DOHH2 (cell line): Measurements from ENCODE around the gene DMXL2.
"Not testable (repeated sequence)": the region's sequence is repeated elsewhere in the genome, so short reads cannot be mapped to it uniquely, and the experiment has no call there.

Experiments used
- H3F3A ChIP-seq: fragments of 200-600 bp; sonication (generic), shearing (Covaris generic); 2 replicates; pipeline ENCODE4 v1.6.0; 2016; ENCODE audit warnings: antibody characterized with exemption, mild to moderate bottlenecking; ENCODE audit not compliant: control insufficient read depth, insufficient read depth
- H3K27ac ChIP-seq: fragments of 200-600 bp; sonication (generic); 2 replicates; pipeline ENCODE4 v1.5.1; 2014; ENCODE audit warnings: low read depth, mild to moderate bottlenecking, low read length, moderate library complexity
- H3K27me3 ChIP-seq: fragments of 200-600 bp; sonication (generic); 2 replicates; pipeline ENCODE4 v1.6.1; 2014; ENCODE audit warnings: mild to moderate bottlenecking, low read length, mixed read lengths; ENCODE audit not compliant: control insufficient read depth
- H3K36me3 ChIP-seq: fragments of 200-600 bp; sonication (generic); 2 replicates; pipeline ENCODE4 v1.6.1; 2014; ENCODE audit warnings: mild to moderate bottlenecking, low read length, moderate library complexity, mixed read lengths; ENCODE audit not compliant: control insufficient read depth
- H3K4me1 ChIP-seq: fragments of 200-600 bp; sonication (generic); 2 replicates; pipeline ENCODE4 v1.6.1; 2014; ENCODE audit warnings: mild to moderate bottlenecking, low read length, mixed read lengths; ENCODE audit not compliant: control insufficient read depth
- H3K4me2 ChIP-seq: fragments of 200-600 bp; sonication (generic); 2 replicates; pipeline ENCODE4 v1.6.0; 2014; ENCODE audit warnings: mild to moderate bottlenecking, low read length, moderate library complexity
- H3K4me3 ChIP-seq: fragments of 200-600 bp; sonication (generic); 2 replicates; pipeline ENCODE4 v1.5.1; 2014; ENCODE audit warnings: mild to moderate bottlenecking, low read length, mixed read lengths
- H3K79me2 ChIP-seq: fragments of 200-600 bp; sonication (generic); 2 replicates; pipeline ENCODE4 v1.6.1; 2014; ENCODE audit warnings: mild to moderate bottlenecking, low read length, mixed read lengths; ENCODE audit not compliant: control insufficient read depth
- H3K9me2 ChIP-seq: fragments of 200-600 bp; sonication (generic); replicated peaks from 2 replicates; pipeline ENCODE4 v1.6.1; 2014; ENCODE audit warnings: mild to moderate bottlenecking, low read length, mixed read lengths; ENCODE audit not compliant: control insufficient read depth
- H3K9me3 ChIP-seq: fragments of 200-600 bp; sonication (generic); 2 replicates; pipeline ENCODE4 v1.6.1; 2014; ENCODE audit warnings: antibody characterized with exemption, low read length, mixed read lengths; ENCODE audit not compliant: control insufficient read depth, insufficient read depth
- H4K20me1 ChIP-seq: fragments of 200-600 bp; sonication (generic); 2 replicates; pipeline ENCODE4 v1.6.0; 2014; ENCODE audit warnings: low read depth, mild to moderate bottlenecking, antibody characterized with exemption, low read length, moderate library complexity; ENCODE audit not compliant: control insufficient read depth, insufficient read depth
- EZH2phosphoT487 ChIP-seq: fragments of 200-600 bp; sonication (generic); IDR thresholded peaks from 2 replicates; pipeline ENCODE4 v1.6.1; 2017; ENCODE audit warnings: borderline replicate concordance, mild to moderate bottlenecking, antibody characterized with exemption, low read length, moderate library complexity, mixed read lengths
- TF ChIP-seq, protein P1 (sequence below): fragments of 200-600 bp; sonication (generic); IDR thresholded peaks from one replicate; pipeline ENCODE4 v1.5.1; 2014; ENCODE audit warnings: antibody characterized with exemption, mild to moderate bottlenecking, low read depth, low read length; ENCODE audit not compliant: poor library complexity, severe bottlenecking

The DMXL2 gene

DNA sequence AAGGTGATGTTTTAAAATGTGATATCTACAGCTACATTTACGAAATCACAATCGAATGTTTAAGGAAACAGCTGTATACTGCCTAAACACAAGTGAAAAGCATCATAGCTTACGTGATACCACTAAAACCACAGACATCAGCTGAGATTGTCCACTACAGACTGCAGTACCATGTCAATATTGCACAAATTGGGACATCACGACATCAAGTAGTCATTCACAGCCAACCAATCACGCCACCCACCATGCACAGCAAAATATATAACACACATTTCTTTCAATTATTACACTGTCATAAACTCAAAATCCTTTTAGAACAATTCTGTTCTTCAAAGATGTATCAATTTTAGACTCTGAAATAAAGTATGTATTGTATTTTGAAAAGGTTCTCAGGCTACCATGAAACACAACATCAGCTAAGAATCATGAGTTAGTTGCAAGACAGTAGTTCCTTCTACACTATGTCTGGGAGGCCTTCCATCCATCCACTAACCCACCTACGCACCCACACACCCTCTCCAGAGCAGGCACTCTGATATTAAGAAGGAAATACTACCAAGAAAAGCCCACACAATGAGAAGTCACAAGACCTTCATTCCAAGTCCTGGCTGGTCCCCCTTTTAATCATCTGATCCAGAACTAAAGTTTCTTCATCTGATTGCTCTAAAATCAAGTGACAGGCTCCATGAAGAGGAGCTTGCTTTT, 3.1 kb downstream of the DMXL2 start:
- no peak overlapping the region for H3K4me3 ChIP-seq
- peaks cover 12% of the 10 kb centered on the region for H3F3A ChIP-seq
- no peaks in the 10 kb centered on the region for H4K20me1 ChIP-seq
- no peak for TF ChIP-seq EZH2phosphoT487
- TF ChIP-seq, protein P1, sequence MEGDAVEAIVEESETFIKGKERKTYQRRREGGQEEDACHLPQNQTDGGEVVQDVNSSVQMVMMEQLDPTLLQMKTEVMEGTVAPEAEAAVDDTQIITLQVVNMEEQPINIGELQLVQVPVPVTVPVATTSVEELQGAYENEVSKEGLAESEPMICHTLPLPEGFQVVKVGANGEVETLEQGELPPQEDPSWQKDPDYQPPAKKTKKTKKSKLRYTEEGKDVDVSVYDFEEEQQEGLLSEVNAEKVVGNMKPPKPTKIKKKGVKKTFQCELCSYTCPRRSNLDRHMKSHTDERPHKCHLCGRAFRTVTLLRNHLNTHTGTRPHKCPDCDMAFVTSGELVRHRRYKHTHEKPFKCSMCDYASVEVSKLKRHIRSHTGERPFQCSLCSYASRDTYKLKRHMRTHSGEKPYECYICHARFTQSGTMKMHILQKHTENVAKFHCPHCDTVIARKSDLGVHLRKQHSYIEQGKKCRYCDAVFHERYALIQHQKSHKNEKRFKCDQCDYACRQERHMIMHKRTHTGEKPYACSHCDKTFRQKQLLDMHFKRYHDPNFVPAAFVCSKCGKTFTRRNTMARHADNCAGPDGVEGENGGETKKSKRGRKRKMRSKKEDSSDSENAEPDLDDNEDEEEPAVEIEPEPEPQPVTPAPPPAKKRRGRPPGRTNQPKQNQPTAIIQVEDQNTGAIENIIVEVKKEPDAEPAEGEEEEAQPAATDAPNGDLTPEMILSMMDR = no peak
- H3K27ac ChIP-seq = no peak overlapping the region
- H3K27me3 ChIP-seq = peaks cover 6% of the 10 kb centered on the region
- H3K4me2 ChIP-seq = no peak overlapping the region
- H3K36me3 ChIP-seq = no peaks in the 10 kb centered on the region
- H3K9me2 ChIP-seq = no peaks in the 10 kb centered on the region
- no peaks in the 10 kb centered on the region for H3K9me3 ChIP-seq
- H3K4me1 ChIP-seq = peaks cover 37% of the 10 kb centered on the region
- peaks cover 43% of the 10 kb centered on the region for H3K79me2 ChIP-seq

DNA sequence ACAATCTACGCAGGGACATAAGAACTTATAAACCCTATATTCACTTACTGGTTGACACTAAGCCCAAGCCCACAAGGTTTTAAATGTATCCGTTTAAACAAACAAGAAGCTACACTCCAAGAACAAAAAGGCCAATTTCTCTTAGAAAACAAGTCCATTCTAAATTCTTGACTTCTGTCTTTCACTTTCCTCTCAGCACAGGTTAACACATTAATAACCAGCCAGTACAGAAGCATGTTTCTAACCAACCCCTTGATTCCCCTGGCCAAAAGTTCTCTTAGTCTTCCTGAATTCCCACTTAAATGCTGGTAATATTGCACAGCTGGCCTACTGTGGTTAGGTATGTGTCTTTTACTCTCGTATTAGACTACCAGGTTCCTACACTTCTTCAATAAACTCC, 4.7 kb downstream of the DMXL2 start:
- Histone ChIP-seq H3K4me3 (no peak overlapping the region), H3K9me3 (no peaks in the 10 kb centered on the region), H3K36me3 (no peaks in the 10 kb centered on the region), H3K4me1 (peaks cover 25% of the 10 kb centered on the region), H3K79me2 (peaks cover 43% of the 10 kb centered on the region), H3K27me3 (no peaks in the 10 kb centered on the region), H3F3A (peaks cover 7% of the 10 kb centered on the region), H3K4me2 (no peak overlapping the region), H3K9me2 (no peaks in the 10 kb centered on the region), H3K27ac (no peak overlapping the region), H4K20me1 (no peaks in the 10 kb centered on the region)
- TF ChIP-seq EZH2phosphoT487 = no peak
- TF ChIP-seq, protein P1 = no peak

DNA sequence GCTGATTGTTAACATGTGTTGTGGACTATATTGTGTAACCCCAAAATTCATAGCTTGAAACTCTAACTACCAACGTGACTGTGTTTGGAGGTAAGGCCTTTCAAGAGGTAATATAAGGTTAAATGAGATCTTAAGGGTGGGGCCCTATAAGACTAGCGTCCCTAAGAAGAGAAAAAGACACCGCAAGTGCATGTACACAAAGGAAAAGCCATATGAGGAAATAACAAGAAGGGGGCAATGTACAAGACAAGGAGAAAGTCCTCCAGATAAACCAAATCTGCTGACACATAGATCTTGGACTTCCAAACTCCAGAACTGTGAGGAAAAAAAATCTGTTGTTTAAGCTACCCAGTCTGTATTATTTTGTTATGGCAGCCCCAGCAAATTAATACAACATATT, 8.6 kb downstream of the DMXL2 start:
- H3K36me3 ChIP-seq = no peaks in the 10 kb centered on the region
- H3K9me2 ChIP-seq = no peaks in the 10 kb centered on the region
- H3K4me2 ChIP-seq = no peak overlapping the region
- H3K4me1 ChIP-seq = no peaks in the 10 kb centered on the region
- H3K4me3 ChIP-seq = no peak overlapping the region
- no peaks in the 10 kb centered on the region for H3K27me3 ChIP-seq
- H3K9me3 ChIP-seq = no peaks in the 10 kb centered on the region
- no peaks in the 10 kb centered on the region for H3F3A ChIP-seq
- no peak overlapping the region for H3K27ac ChIP-seq
- no peaks in the 10 kb centered on the region for H4K20me1 ChIP-seq
- no peak for TF ChIP-seq EZH2phosphoT487
- TF ChIP-seq, protein P1 = no peak
- peaks cover 18% of the 10 kb centered on the region for H3K79me2 ChIP-seq

DNA sequence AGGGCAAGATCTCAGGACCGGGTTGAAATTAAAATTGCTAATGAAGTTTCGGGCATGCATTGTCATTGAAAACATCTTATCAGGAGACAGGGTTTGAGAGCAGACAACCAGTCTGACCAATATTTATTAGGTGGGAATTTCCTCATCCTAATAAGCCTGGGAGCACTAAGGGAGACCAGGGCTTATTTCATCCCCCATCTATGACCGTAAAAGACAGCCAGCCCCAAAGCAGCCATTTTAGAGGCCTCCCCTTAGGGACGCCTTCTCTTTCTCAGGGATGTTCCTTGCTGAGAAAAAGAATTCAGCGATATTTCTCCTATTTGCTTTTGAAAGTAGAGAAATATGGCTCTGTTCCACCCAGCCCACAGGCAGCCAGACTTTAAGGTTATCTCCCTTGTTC, 9.9 kb downstream of the DMXL2 start:
- not testable (repeated sequence) for H3K9me2 ChIP-seq, H3K9me3 ChIP-seq, H3K27me3 ChIP-seq, H4K20me1 ChIP-seq, H3K4me3 ChIP-seq, H3K27ac ChIP-seq, H3F3A ChIP-seq, H3K36me3 ChIP-seq, H3K4me1 ChIP-seq, H3K4me2 ChIP-seq
- H3K79me2 ChIP-seq = peaks cover 16% of the 10 kb centered on the region

DNA sequence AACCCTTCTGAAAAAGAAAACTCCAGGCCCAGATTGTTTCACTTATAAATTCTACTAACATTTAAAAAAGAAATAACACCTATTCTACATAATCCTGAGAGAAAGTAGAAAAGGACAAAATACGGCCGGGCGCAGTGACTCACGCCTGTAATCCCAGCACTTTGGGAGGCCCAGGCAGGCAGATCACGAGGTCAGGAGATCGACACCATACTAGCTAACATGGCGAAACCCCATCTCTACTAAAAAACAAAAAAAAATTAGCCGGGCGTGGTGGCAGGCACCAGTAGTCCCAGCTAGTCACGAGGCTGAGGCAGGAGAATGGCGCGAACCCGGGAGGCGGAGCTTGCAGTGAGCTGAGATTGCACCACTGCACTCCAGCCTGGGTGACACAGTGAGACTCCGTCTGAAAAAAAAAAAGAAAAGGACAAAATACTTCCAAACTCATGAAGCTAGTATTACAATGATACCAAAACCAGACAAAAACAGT, 19.1 kb downstream of the DMXL2 start:
- not testable (repeated sequence) for H3K9me3 ChIP-seq, H3K4me1 ChIP-seq, H3K4me2 ChIP-seq

More for the DNA sequence above, 19.1 kb downstream of the DMXL2 start:
- H3K79me2 ChIP-seq = peaks cover 19% of the 10 kb centered on the region
- not testable (repeated sequence) for H3F3A ChIP-seq, H4K20me1 ChIP-seq, H3K9me2 ChIP-seq, H3K36me3 ChIP-seq, H3K27me3 ChIP-seq, H3K27ac ChIP-seq, H3K4me3 ChIP-seq
